Endothelial cell of hepatic sinusoid (primary cell): ENCODE results near the gene FAM171A1.

Source experiments
- in situ Hi-C: cut with HindIII; loops from 2 replicates; pipeline ENCODE4 v1.10.0; 2017; ENCODE audit warnings: low sequenced_read_pairs

Gene FAM171A1

GRCh38 chr10:15374156-15374555, 3.1 kb upstream of the FAM171A1 start:
- in situ Hi-C loops, result no loop called here

- in situ Hi-C loops, result no loop called here
These were observed 2.1 kb upstream of the FAM171A1 start for GRCh38 chr10:15373199-15373598.

GRCh38 chr10:15370212-15370855, 755 bp downstream of the FAM171A1 start:
- in situ Hi-C loops, result no loop called here

- in situ Hi-C loops, result no loop called here
These were observed 1.6 kb downstream of the FAM171A1 start for GRCh38 chr10:15369256-15370211.

GRCh38 chr10:15368101-15368855, 2.8 kb downstream of the FAM171A1 start:
- in situ Hi-C loops, result no loop called here

- in situ Hi-C loops, result no loop called here
These were observed 3.6 kb downstream of the FAM171A1 start for GRCh38 chr10:15367296-15368085.

- in situ Hi-C loops, result no loop called here
These were observed 5.4 kb downstream of the FAM171A1 start for GRCh38 chr10:15365692-15366091.

GRCh38 chr10:15364001-15364400, 7.1 kb downstream of the FAM171A1 start:
- in situ Hi-C loops, result loop anchor here (5.0 kb wide), 1 partner anchor 47 kb away; no protein-coding TSS in a partner anchor

GRCh38 chr10:15363031-15363430, 8.1 kb downstream of the FAM171A1 start:
- in situ Hi-C loops, result loop anchor here (5.0 kb wide), 1 partner anchor 46 kb away; no protein-coding TSS in a partner anchor

- in situ Hi-C loops, result loop anchor here (5.0 kb wide), 1 partner anchor 44 kb away; no protein-coding TSS in a partner anchor
These were observed 10.0 kb downstream of the FAM171A1 start for GRCh38 chr10:15361131-15361530.

GRCh38 chr10:15360566-15360965, 10.5 kb downstream of the FAM171A1 start:
- in situ Hi-C loops, result loop anchor here (5.0 kb wide), 1 partner anchor 43 kb away; no protein-coding TSS in a partner anchor

- in situ Hi-C loops, result no loop called here
These were observed 17.5 kb downstream of the FAM171A1 start for GRCh38 chr10:15353471-15354017.

GRCh38 chr10:15352836-15353235, 18.3 kb downstream of the FAM171A1 start:
- in situ Hi-C loops, result no loop called here

- in situ Hi-C loops, result no loop called here
These were observed 18.9 kb downstream of the FAM171A1 start for GRCh38 chr10:15352201-15352600.

GRCh38 chr10:15351099-15351820, 19.8 kb downstream of the FAM171A1 start:
- in situ Hi-C loops, result no loop called here

- in situ Hi-C loops, result no loop called here
These were observed 22.0 kb downstream of the FAM171A1 start for GRCh38 chr10:15349112-15349511.

GRCh38 chr10:15348579-15348978, 22.5 kb downstream of the FAM171A1 start:
- in situ Hi-C loops, result no loop called here

- in situ Hi-C loops, result no loop called here
These were observed 23.9 kb downstream of the FAM171A1 start for GRCh38 chr10:15347150-15347549.

GRCh38 chr10:15346440-15347141, 24.5 kb downstream of the FAM171A1 start:
- in situ Hi-C loops, result no loop called here
